ENCODE measurements around the gene NNAT.

GRCh38 chr20:37503256-37503927 lies 17.7 kb upstream of the NNAT start:
- no peak for TF ChIP-seq EZH2phosphoT487 (IDR thresholded peaks at IDR 0.05; ENCODE audit: insufficient read depth, low read depth)
- no peak for TF ChIP-seq EZH2 (IDR thresholded peaks at IDR 0.05; ENCODE audit: insufficient read depth, poor library complexity, severe bottlenecking)

Measured in GM23248 (cell line).